Spinal cord (tissue), 10 donors: ENCODE results near the gene FBXO30. TPM values are rescaled to one million over a fixed set of nuclear protein-coding genes. Genes with fewer than 3 reads are reported as not detected.

ENCODE experiments used
- DNase-seq, 6 donors: peaks; one replicate each; pipeline versions ENCODE4 v3.0.0 to v3.0.0-alpha.2; 2013 to 2015; ENCODE audit warnings: low spot score in 6 of 6, low read depth in 4 of 6
- H3K27ac ChIP-seq: one replicate; pipeline ENCODE4 v1.5.1; 2013; ENCODE audit warnings: low read depth, low read length, control low read depth
- H3K27me3 ChIP-seq: one replicate; pipeline ENCODE4 v1.6.1; 2013; ENCODE audit warnings: low read length; ENCODE audit not compliant: control insufficient read depth, insufficient read depth
- H3K36me3 ChIP-seq: one replicate; pipeline ENCODE4 v1.6.1; 2013; ENCODE audit warnings: low read length; ENCODE audit not compliant: control insufficient read depth, insufficient read depth
- H3K4me1 ChIP-seq: one replicate; pipeline ENCODE4 v1.6.1; 2013; ENCODE audit warnings: low read length; ENCODE audit not compliant: control insufficient read depth, insufficient read depth
- H3K4me3 ChIP-seq: one replicate; pipeline ENCODE4 v1.5.1; 2013; ENCODE audit warnings: low read depth, low read length, control low read depth
- H3K9me3 ChIP-seq: one replicate; pipeline ENCODE4 v1.6.1; 2013; ENCODE audit warnings: low read length; ENCODE audit not compliant: control insufficient read depth, insufficient read depth
- WGBS: methylation state at CpG from one replicate; pipeline ENCODE4 v1.1.5; 2013; ENCODE audit warnings: missing lambda C conversion rate; ENCODE audit not compliant: insufficient coverage; 5-methylcytosine and 5-hydroxymethylcytosine counted together
- long read RNA-seq, 4 donors: transcript quantifications; one replicate each; lab custom pipeline, GENCODE V29; 2026
- polyA plus RNA-seq, 2 donors: library from polyadenylated mRNA; unstranded; fragments of 120-200 nt; gene quantifications; one replicate each; pipeline ENCODE4 v1.2.1, GENCODE V29; 2013; ENCODE audit not compliant: insufficient read length in 2 of 2
- total RNA-seq, 2 donors: library from RNA; depleted of rRNA in 1 of 2; stranded (reverse); fragments of 120-200 nt in 1 of 2; fragments of >200 nt in 1 of 2; gene quantifications; one replicate each; pipeline versions ENCODE4 v1.2.3 to v1.2.4, GENCODE V29; 2013 to 2014
- donor health status: healthy.

The FBXO30 gene, protein sequence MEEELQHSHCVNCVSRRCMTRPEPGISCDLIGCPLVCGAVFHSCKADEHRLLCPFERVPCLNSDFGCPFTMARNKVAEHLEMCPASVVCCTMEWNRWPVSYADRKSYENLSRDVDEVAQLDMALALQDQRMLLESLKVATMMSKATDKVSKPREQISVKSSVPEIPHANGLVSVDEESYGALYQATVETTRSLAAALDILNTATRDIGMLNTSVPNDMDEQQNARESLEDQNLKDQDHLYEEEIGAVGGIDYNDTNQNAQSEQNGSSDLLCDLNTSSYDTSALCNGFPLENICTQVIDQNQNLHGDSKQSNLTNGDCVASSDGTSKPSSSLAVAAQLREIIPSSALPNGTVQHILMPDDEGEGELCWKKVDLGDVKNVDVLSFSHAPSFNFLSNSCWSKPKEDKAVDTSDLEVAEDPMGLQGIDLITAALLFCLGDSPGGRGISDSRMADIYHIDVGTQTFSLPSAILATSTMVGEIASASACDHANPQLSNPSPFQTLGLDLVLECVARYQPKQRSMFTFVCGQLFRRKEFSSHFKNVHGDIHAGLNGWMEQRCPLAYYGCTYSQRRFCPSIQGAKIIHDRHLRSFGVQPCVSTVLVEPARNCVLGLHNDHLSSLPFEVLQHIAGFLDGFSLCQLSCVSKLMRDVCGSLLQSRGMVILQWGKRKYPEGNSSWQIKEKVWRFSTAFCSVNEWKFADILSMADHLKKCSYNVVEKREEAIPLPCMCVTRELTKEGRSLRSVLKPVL
- total RNA-seq (10 to 100 TPM; 13.3 to 51.3 TPM), polyA plus RNA-seq (10 to 100 TPM; 16.7 to 30.2 TPM)
- long read RNA-seq, donor 1, full-length matches to known transcripts = 1 of 15 reads
- long read RNA-seq, donor 1, partial matches to known transcripts = 14 of 15 reads
- long read RNA-seq, donor 1, other reads (novel, unspliced or antisense) = 0 of 15 reads
- long read RNA-seq, donor 2, partial matches to known transcripts = 6 of 6 reads
- long read RNA-seq, donor 2, other reads (novel, unspliced or antisense) = 0 of 6 reads
- long read RNA-seq, donor 3, full-length matches to known transcripts = 1 of 7 reads
- long read RNA-seq, donor 3, partial matches to known transcripts = 6 of 7 reads
- long read RNA-seq, donor 3, other reads (novel, unspliced or antisense) = 0 of 7 reads
- long read RNA-seq, donor 4, full-length matches to known transcripts = 2 of 8 reads
- long read RNA-seq, donor 4, partial matches to known transcripts = 6 of 8 reads
- long read RNA-seq, donor 4, other reads (novel, unspliced or antisense) = 0 of 8 reads

DNA sequence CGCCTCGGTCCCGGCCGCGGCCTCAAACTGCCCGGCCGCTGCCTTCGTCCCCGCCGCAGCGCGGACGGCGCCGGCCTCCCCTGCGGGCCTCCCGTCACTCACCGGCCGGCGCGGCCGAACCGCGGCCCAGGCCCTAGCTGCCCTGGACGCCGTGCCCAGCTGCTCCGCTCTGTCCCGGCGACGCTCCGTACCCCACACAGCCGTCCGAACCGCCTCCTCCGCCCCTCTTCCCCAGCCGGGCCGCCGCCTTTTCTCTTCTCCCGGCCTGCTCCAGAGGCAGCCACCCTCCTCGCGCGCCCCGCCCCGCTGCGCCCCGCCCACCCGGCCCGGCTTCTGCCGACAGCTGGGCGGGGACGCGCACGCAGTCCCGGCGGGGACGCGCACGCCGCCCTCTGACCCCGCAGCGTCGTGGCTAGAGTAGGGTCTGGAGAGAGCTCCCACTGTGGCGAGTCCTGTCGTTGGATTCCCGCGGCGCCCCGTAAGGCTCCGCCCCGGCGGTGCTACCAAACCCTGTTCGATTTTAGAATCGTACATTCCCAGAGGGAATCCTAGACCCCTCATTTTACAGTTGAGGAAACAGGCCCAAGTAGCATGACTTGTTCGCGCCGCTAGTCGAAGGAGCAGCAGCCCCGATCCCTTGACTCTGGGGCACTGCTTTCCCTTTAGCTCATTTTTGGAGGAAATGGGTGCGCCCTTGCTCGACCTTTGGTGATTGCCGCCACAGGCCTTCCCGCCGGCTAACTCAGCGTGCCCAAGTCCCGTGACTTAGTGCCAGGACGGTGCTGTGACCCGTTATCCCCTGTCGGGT, at the start of gene FBXO30:
Gene FBXO30 (minus strand): TSS at position 295 of the 808 bp plus-strand sequence. CDS start 8,390 bp downstream, outside the sequence.
- peak within 1 kb of the TSS; percentile 98 for H3K27ac ChIP-seq
- no peaks in the 10 kb centered on the region for H3K27me3 ChIP-seq
- no peaks in the 10 kb centered on the region for H3K36me3 ChIP-seq
- H3K4me1 ChIP-seq = peaks cover 5% of the 10 kb centered on the region
- H3K9me3 ChIP-seq = no peaks in the 10 kb centered on the region
- DNase-seq = peak; percentile 82 to 97 (median 87)
- under 1% methylated on average over 87 of the region's 88 CpGs for WGBS
- peak within 1 kb of the TSS; percentile 93 for H3K4me3 ChIP-seq

DNA sequence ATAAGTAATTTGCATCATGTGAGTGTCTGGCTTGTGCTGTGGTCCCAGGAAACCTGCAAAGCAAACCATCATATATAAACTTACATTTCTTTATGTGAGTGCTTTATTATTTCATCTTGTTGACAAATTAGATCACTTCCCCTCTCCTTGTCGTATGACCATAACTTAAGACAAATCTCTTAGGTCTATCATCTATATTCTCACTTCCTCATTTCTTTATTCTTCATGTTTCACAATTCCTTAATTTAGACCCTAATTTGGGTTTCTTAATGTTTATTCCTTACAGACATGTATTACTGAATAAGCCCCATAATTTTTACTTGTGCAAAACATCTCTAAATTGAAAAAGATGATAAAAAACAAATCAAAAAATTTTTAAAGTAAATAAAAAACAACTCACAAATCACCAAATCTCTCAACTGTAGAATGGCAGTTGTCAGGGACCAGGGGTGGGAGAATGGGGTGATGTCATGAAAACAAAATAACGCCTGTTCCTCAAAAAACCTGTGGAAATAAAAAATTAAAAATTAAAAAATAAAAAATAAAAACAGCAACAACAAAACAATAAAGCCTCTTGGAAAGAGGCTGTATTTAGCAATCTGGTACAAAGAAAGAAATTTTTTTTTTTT, 49.5 kb upstream of the FBXO30 start:
- H3K9me3 ChIP-seq = peaks cover 3% of the 10 kb centered on the region
- no peaks in the 10 kb centered on the region for H3K27me3 ChIP-seq
- no peaks in the 10 kb centered on the region for H3K4me1 ChIP-seq
- H3K27ac ChIP-seq = no peak overlapping the region
- DNase-seq = no peak
- H3K36me3 ChIP-seq = no peaks in the 10 kb centered on the region
- no CpG with 5 or more reads among the region's 2 CpGs for WGBS
- H3K4me3 ChIP-seq = no peak overlapping the region

DNA sequence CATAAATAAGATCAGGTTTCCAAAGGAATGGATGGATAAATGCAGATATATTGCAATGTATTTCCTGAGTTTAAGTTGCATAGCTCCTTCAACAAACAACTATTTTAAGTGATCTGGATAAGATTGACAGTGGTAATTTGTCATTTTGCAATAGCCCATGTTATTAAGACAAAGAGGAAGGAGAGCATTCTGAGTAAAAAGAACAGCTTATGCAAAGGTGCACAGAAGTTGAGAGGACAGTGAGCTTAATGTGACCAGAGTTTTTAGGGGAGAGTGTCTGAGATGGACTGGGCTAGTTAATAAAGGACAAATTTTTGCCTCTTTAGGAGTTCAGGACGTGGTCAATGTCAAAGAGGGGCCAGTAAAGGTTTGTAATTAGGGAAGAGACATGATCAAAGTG, 48.8 kb upstream of the FBXO30 start:
- no peak overlapping the region for H3K4me3 ChIP-seq
- WGBS = 50% methylated on average over 1 of the region's 1 CpG

DNA sequence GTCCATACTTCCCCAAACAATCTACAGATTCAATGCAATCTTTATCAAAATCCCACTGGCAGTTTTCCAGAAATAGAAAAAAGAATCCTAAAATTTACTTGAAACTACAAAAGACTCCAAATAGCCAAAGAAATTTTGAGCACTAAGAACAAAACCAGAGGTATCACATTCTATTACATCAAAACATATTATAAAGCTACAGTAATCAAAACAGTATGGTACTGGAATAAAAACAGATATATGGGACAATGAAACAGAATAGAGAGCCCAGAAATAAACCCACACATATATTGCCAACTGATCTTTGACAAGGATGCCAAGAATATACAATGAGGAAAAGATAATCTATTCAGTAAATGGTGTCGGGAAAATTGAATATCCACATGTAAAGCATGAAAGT, 46.0 kb upstream of the FBXO30 start:
- Histone ChIP-seq H3K36me3 (no peaks in the 10 kb centered on the region), H3K4me3 (no peak overlapping the region), H3K9me3 (peaks cover 3% of the 10 kb centered on the region), H3K27me3 (no peaks in the 10 kb centered on the region), H3K4me1 (no peaks in the 10 kb centered on the region), H3K27ac (no peak overlapping the region)
- no peak for DNase-seq
- no CpG with 5 or more reads among the region's 1 CpG for WGBS

More for the DNA sequence above, 48.8 kb upstream of the FBXO30 start:
- peaks cover 3% of the 10 kb centered on the region for H3K9me3 ChIP-seq
- H3K27ac ChIP-seq = no peak overlapping the region
- no peaks in the 10 kb centered on the region for H3K4me1 ChIP-seq
- no peaks in the 10 kb centered on the region for H3K36me3 ChIP-seq
- no peak for DNase-seq
- H3K27me3 ChIP-seq = no peaks in the 10 kb centered on the region

DNA sequence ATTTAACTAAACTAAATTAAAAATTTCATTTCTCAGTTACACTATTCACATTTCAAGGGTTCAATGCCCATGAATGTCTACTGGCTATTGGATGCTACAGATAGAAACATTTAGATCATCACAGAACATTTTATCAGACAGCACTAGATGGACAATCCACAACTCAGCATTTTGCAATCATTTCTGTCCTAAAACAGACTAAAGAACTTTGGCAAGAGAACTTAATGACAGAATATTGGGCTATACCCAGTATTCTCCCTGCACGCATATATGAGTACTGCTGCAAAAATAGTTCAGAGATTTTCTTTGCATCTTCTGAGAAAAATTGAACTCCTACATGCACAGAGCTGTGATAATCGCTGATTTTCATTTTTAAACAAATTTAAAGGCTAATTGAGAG, 36.1 kb upstream of the FBXO30 start:
- H3K27ac ChIP-seq = no peak overlapping the region
- no peaks in the 10 kb centered on the region for H3K9me3 ChIP-seq
- no peak for DNase-seq
- H3K27me3 ChIP-seq = no peaks in the 10 kb centered on the region
- H3K4me1 ChIP-seq = no peaks in the 10 kb centered on the region
- peaks cover 2% of the 10 kb centered on the region for H3K36me3 ChIP-seq
- H3K4me3 ChIP-seq = no peak overlapping the region
- no CpG with 5 or more reads among the region's 2 CpGs for WGBS

DNA sequence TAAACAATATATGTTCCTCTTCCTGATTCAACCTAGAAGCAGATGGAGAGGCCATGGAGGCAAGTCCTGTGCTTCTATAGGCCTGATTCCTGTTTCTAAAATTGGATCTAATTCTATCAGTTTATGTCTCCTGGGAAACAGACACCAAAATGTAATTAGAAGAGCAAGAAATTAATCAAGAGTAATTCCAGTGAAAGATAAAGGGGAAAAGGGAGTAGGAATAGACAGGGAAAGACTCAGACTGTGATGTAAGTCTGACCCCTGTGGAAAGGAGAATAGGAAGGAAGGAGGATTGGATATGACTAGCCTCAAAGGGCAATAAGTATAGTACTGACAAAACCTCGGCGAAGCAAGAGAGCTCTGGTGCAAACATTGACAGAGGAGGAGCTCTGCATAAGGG, 33.9 kb upstream of the FBXO30 start:
- Histone ChIP-seq H3K27ac (no peak overlapping the region), H3K4me1 (no peaks in the 10 kb centered on the region), H3K9me3 (no peaks in the 10 kb centered on the region), H3K4me3 (no peak overlapping the region), H3K36me3 (peaks cover 2% of the 10 kb centered on the region), H3K27me3 (no peaks in the 10 kb centered on the region)
- DNase-seq = no peak
- 89% methylated on average over 2 of the region's 2 CpGs for WGBS

DNA sequence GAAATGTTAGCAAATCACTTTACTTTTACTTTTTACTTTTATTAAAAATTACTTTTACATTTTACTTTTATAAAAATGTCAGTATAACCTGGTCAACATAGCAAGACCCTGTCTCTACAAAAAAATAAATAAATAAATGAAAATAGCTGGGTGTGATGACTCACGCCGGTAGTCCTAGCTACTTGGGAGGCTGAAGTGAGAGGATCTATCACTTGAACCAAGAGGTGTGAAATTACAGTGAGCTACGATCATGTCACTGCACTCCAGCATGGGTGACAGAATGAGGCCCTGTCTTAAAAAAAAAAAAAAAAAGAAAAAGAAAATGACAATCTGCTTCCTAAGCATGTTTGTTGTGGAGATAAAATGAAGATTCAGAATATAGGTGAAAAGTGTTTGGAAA, 31.0 kb upstream of the FBXO30 start:
- peaks cover 2% of the 10 kb centered on the region for H3K36me3 ChIP-seq
- no peaks in the 10 kb centered on the region for H3K9me3 ChIP-seq
- no peak overlapping the region for H3K27ac ChIP-seq
- no peaks in the 10 kb centered on the region for H3K4me1 ChIP-seq
- H3K4me3 ChIP-seq = no peak overlapping the region
- no peak for DNase-seq
- no peaks in the 10 kb centered on the region for H3K27me3 ChIP-seq
- WGBS = no CpG with 5 or more reads among the region's 3 CpGs

DNA sequence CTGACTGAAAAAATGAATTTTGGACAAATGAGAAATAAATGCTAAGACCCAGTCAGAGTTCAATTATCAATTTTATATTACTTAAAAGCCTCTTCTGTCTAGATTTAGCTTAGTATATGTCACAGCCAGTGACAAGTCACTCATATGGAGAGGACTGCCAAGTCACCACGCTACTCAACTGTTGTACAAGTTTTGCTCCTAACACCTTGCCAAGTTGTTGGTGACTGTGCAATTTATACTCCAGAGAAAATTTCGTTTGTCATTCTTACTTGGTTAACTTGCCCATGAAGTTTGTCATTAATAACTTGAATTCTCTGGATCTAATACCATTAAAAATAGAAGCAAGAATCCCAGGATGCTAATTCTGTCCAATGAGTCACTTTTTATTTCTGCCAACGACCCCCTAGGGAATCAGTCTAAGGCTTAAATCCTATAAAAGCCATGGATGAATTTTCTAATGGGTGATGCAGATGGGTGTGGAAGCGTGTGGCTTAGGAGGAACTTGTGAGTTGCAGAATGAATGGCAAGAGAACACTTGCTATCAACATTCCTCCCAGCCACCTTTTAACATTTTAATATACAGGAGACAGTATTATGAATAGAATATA, 30.4 kb upstream of the FBXO30 start:
- no peak for DNase-seq
- H3K27ac ChIP-seq = no peak overlapping the region
- no peaks in the 10 kb centered on the region for H3K4me1 ChIP-seq
- H3K9me3 ChIP-seq = no peaks in the 10 kb centered on the region
- H3K4me3 ChIP-seq = no peak overlapping the region
- peaks cover under 1% of the 10 kb centered on the region for H3K36me3 ChIP-seq
- WGBS = 80% methylated on average over 1 of the region's 4 CpGs
- no peaks in the 10 kb centered on the region for H3K27me3 ChIP-seq
